Measurements from ENCODE around the gene NDP.
A peak's percentile ranks its signal among the peaks of the same experiment; 100 is the strongest.

DNA sequence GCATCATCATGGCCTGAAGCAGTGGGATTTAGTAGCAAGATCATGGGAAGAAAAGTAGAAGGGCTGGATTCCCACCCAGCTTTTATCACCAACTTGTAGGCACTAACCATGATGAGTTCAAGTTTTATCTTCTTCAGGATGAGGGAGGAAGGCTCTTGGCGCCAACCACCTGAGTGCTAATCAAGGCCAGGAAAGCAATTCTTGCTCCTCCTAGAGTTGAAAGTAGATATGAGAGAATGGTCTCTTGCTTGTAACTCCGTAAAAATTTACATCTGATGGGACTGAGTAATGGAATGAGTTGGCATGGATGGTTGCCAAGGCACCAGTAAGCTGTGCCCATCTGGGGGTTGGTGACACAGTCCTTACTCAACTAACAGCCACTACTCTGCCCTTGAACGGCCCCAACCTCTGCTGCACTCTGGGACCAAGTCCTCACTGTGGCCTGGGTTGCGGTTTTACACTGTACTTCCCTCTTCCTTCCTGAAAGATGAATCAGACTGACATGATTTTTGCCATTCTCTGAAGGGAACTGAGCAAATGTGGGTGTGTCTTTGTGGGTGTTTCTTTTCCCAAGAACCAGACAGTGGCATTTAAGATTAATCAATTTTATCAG is 39.4 kb upstream of the NDP start:
- TF ChIP-seq POLR2A (IDR thresholded peaks at IDR 0.05; ENCODE audit: low read length), result no peak
- TF ChIP-seq, protein P1, sequence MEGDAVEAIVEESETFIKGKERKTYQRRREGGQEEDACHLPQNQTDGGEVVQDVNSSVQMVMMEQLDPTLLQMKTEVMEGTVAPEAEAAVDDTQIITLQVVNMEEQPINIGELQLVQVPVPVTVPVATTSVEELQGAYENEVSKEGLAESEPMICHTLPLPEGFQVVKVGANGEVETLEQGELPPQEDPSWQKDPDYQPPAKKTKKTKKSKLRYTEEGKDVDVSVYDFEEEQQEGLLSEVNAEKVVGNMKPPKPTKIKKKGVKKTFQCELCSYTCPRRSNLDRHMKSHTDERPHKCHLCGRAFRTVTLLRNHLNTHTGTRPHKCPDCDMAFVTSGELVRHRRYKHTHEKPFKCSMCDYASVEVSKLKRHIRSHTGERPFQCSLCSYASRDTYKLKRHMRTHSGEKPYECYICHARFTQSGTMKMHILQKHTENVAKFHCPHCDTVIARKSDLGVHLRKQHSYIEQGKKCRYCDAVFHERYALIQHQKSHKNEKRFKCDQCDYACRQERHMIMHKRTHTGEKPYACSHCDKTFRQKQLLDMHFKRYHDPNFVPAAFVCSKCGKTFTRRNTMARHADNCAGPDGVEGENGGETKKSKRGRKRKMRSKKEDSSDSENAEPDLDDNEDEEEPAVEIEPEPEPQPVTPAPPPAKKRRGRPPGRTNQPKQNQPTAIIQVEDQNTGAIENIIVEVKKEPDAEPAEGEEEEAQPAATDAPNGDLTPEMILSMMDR (IDR thresholded peaks at IDR 0.05), result no peak
- TF ChIP-seq RCOR1 (IDR thresholded peaks at IDR 0.05; ENCODE audit: low read depth, low read length), result no peak
- TF ChIP-seq MAFK (IDR thresholded peaks at IDR 0.05; ENCODE audit: partially characterized antibody), result no peak
- 0 out of 4 replicates have a peak, but pooled peaks of 1 of the 2 experiments have one; percentile 24 for TF ChIP-seq CEBPB (IDR thresholded peaks at IDR 0.05)
- TF ChIP-seq ZFP36 (IDR thresholded peaks at IDR 0.05; ENCODE audit: borderline replicate concordance, partially characterized antibody), result no peak
- TF ChIP-seq, protein P2, sequence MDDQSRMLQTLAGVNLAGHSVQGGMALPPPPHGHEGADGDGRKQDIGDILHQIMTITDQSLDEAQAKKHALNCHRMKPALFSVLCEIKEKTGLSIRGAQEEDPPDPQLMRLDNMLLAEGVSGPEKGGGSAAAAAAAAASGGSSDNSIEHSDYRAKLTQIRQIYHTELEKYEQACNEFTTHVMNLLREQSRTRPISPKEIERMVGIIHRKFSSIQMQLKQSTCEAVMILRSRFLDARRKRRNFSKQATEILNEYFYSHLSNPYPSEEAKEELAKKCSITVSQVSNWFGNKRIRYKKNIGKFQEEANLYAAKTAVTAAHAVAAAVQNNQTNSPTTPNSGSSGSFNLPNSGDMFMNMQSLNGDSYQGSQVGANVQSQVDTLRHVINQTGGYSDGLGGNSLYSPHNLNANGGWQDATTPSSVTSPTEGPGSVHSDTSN (IDR thresholded peaks at IDR 0.05), result no peak

Data from A549 (cell line).